NCI-H2029 (cell line): ENCODE measurements around the gene SYNDIG1.

Source experiments
- DNase-seq: peaks from one replicate; lab custom pipeline; 2025; lab: John Stamatoyannopoulos, UW

SYNDIG1 gene

DNA sequence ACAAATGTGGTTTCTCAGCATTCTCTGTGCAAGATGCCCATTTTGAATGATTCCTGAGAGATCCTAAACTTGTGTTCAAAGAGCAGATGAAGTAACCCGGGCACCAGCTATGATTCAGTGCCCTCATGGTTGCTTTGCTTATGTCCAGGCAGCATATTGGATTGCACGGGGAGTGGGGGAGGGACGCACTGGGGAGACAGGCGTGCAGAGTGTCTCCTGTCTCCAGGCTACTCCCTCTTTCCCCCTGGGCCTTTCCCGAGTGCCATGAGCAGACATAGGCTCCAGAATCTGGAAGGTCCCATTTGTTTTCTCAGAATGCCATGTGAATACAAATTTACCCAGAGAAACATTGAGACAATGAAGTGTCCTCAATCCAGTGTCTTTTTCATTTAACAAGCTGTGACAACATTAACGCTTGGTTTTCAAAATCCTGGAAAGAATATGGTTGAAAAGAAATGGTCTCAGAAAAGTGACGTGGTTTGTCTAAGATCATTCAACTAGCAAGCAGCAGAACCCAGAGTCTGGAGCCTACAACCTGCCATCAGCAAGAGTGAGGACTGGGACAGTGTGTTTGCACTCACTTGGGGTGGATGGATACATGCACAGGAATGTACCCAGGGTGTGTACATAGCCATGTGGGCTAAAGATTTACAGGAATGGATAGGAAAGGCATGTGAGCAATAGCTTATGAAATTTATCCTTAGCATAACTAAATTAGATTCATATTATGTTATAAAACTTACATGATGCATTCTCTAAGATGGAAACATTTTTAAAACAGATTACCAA, 4.2 kb downstream of the SYNDIG1 start:
- DNase-seq = no peak

DNA sequence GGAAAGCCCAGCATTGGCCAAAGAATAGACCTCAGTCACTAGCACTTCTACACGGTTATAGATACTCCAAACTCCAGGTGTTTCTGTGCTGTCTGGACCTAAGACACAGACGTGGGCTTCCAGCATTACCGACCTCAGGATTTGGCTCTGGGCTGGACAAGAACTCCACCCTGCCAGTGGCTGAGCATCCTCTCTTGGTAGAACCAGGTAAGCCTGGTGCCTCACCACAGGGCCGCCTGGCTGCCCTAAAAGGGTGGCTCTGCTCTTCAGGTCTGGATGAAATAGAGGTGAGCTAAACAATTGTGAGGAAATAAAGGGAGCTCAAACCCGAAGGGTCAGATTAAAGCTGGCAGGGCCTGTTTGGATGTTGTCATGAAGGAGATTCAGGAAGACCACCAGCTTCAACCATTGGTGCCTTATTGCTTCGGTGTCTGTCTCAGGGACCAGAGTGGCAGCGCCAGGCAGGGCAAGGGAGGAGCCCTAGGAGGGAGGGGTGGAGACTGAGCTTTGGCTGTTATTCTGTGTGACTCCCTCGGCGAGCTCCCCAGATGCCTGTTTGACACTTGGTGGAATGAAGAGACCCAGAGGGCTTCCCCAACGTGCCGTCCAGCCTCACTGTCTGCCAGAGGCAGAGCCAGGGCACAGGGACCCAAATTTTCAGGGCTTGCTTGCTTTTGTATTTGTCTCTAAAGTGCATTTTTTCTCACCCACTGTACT, 8.6 kb downstream of the SYNDIG1 start:
- no peak for DNase-seq

DNA sequence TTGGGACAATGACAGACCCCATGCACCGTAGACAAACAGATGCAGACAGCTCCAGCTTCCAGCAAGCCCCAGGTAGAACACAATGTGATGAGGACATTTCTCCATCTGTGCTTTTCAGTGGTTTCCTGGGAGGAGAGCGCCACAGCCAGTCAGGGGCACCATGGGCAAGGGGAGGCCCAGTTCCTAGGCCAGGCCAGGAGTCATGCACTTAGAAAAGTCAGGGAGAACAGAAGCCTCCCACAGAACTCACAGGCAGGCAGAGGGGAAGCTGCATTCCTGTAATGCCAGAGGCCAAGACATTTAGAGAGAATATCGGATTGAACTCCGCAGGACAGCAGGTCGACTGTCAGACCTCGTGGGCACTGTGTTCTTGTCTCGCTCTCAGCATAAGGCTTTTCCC, 9.2 kb downstream of the SYNDIG1 start:
- no peak for DNase-seq

DNA sequence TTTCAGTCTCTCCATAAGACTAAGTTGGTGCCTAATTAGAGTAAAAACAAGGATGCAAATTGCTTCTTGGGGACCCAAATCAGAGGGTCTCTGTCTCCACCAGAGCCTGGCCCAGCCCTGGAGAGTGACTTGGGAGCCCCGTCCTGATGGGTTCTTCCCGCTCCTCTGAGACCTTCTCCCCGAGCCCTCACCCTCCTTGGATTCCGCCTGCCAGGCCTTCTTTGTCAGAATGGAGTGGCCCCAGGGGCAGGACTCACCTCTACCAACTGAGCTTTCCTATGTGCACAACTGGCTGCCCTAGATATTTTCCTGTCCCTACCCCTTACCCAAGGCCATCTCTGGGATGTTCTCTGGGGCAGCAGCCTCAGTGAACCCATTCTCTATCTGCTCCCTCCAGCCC, 9.7 kb downstream of the SYNDIG1 start:
- no peak for DNase-seq

DNA sequence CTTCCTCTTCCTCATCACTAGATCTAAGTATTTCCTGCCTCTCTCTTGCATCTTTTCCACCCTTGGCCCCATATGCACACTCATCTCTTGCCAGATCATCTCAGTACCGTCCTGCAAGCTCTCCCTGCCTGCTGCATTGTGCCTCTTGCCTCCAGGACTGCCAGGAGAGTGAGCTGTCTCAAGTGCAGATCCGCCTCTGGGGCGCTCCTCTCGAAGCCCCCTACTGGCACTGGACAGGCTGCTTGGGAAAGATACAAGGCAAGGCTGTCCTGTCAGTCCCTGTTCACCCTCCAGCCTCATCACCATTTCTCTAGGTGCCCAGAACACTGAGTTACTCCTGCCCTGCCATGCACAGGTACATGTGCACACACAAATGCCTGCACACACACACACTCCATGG, 10.2 kb downstream of the SYNDIG1 start:
- no peak for DNase-seq

DNA sequence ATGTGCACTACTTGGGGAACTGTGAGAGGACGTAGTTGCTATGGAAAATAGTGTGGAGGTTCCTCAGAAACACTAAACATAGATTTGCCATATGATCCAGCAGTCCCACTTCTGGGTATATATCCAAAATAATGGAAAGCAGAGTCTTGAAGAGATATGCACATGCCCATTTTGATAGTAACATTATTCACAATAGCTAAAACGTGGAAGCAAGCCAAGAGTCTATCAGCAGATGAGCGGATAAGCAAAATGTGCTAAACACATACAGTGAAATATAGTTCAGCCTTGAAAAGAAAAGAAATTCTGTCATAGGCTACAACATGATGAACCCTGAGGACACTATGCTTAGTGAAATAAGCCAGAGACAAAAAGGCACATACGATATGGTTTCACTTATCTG, 11.1 kb downstream of the SYNDIG1 start:
- DNase-seq = no peak

DNA sequence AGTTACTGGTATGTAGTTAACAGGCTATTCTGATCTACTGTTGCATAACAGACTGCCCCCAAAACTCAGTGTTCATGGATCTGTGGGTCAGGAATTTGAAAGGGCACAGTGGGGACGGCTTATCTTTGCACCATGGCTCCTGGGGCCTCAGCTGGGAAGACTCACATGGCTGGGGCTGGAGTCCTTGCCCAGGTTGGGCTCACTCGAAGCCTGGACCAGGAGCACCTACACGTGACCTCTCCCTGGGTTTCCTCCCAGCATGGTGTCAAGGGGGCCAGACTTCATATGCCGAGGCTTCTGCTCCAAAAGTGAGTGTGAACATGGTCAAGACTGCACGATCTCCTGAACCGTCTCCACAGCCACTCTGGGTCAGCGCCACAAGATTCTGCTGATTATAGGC, 11.7 kb downstream of the SYNDIG1 start:
- DNase-seq = no peak

DNA sequence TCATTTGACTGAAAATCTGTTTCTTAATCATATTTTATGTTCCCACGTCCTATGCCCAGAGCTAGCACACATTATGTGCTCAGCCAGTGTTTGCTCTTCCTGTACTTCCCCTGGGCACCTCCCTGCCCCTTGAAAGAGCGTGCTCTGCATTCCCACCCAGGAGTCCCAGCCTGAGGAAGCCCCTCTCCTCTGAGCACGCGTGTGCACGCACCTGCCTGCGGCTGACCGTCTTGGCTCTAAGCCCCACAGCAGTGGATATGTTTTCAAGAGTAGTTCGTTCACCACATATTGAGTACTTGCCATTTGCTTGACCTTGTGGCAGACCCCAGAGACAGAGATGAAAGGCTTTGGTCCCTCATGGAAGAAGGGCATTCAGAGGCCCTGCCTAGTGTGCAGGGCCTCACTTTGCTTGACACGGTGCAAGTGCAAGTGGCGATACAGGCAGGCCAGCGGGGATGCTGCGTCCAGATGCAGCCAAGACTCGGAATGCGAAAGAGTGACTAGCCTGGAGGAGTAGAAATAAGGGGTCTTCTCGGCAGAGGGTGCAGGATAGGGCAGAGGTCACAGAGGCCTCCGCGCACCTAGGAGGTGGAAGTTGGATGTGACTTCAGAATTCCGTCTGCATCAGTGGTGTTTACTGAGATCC, 14.1 kb downstream of the SYNDIG1 start:
- DNase-seq = no peak

DNA sequence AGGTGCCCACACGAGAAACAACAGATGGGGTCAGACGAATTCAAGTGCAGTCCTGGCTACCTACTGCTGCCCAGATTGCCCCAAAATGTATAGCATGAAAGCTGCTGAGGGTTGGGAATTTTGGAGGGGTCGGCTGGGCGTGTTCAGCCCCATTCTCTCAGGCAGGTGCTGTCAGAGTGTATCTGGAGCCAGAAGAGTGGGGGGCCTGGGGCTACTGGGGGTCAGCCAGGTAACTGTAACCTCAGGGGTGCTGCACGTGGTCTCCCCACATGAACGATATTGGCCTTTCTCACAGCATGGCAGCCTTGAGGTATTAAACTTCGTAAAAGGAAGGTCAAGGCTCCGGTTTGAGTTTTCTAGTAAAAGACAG, 14.6 kb downstream of the SYNDIG1 start:
- no peak for DNase-seq

DNA sequence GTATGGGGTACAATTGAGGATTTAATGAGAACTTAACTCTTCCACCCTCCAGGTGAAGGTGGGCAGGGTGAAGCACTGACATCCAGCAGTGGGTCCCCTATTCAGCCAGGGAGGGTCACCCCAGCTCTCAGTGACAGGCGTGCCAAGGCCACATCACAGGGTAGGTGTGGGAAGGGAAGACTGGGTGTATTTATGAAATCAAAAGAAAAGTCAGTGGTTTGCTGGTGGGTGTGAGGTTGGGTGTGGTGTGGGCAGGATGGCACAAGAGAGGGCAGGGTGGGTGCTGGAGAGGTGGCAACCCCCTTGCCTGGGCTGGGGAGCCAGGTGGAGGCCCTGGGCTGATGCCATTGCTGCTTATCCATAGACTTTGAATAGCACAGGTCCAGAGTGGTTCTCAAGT, 16.6 kb downstream of the SYNDIG1 start:
- no peak for DNase-seq

DNA sequence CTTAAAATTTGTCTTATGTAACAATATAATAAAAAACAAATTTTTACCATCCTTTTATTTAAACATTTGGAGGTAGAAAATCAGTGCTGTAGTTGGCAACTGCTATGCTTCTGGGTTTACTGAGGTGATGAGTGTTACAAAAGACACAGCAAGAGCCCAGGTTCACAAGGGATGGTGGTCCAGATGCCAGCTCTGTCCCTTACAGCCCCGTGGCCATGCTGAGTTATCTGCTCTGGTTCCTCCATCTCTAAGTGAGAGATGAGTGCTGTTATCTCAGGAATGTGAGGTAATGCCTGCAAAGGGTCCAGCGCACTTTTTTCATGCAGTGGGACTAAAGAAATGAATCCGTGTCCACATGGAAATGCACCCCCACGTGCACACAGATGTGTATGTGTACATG, 17.8 kb downstream of the SYNDIG1 start:
- DNase-seq = no peak

DNA sequence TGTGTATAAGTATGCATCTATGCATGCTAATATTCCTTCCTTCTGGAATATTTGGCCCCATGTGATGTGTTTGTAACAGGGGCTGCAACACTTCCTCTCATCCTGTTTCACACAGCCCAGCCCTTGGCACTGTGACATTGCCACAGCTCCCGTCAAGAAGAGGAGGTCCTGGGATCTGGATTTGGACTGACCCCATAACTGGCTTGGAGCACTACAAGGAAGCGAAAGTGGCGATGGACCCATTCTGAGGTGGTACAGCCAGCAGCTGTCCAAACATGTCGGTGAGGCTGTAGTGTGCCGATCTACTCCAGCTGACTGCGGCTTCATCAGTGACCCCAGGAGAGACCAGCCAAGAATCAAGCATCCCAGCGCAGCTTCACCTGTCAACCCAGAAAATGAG, 18.2 kb downstream of the SYNDIG1 start:
- DNase-seq = peak; percentile 28

DNA sequence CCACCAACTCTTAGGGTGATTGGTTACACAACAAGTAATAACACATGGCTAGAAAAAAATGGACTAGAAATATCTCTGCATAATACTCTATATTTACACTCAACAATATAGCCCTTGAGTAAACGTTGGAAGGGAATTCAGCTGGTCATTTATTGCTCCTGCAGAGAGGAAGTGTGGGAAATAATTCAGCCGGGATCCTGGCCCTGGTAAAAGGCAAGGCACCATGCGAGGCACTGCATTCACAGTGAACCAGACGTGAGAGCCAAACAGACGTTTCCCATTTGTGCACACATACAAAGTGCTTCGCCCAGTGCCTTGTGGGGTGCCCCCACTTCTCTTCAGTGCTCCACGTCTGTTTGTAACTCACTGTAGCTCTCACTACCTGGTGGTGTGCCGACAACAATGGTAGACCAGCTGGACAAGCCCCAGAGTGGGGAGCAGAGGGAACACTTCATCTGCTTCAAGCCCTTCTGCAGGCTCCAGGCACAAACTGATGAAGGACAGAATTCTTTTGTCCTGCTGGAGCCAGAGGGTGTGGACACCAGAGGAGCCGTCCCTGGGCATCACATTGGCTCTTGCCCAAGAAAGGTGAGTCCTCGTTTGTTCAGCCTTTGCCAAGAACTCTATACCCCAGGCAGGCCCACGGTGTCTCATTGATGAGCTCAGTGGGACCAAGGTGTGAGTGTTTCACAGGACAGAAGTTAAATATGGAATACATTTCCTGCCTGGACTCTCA, 18.8 kb downstream of the SYNDIG1 start:
- peak; percentile 56 for DNase-seq

DNA sequence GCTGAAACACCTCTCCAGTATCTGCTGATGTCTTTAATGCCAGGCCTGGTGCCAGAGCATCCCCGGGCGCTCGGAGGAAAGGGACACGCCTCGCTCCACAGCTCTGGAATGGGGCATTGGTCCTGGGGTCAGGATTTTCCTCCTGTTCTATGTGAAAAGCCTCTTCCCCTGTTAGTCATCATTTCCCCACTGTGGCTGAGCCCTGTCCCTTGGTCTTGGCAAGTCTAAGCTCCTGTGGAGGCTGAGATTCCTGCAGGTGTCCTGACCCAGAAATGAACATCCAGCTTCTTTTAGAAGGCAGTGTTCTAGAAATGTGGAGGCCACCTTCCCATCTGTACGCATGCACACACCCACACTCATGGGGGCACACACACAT, 19.4 kb downstream of the SYNDIG1 start:
- no peak for DNase-seq

DNA sequence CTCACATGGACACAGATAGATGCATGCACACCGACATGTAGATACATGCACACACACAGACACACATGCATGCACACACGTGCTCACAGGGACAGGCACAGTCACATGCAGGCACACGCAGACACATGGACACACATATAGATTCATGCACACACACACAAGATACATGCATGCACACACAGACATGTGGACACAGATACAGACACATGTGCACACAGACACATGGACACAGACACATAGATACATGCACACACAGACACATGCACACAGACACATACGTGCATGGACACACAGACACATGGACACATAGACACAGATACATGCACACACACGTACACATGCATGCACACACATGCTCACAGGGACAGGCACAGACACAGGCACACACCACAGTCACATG, 19.8 kb downstream of the SYNDIG1 start:
- no peak for DNase-seq

DNA sequence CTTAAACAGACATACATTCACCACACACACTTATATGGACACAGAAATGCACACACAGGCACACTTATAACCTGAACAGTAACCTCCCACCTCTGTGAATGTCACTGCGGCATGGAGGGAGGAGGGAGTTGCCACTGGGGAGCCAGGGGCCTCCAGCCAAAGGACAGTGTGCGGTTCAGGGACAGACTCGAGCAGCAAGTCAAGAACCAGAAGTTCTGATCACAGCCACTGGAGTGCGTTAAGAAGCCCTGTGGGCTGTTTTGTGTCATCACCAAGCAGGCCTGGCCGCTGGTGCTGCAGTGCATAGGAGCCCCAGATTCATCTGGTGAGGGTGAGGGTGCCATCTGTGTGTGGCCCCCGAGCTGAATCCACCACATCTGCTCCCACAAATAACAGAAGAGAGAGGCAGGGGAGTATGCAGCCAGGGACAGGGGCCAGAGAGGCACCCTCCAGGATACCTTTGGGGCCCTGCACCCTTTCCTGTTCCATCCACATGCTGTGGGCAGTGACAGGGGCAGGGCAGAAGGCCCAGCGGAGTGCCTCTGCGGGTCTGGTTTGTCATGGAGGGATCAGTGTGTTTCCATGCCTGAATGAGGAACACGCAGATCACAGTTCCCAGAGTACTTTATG, 20.3 kb downstream of the SYNDIG1 start:
- DNase-seq = no peak

DNA sequence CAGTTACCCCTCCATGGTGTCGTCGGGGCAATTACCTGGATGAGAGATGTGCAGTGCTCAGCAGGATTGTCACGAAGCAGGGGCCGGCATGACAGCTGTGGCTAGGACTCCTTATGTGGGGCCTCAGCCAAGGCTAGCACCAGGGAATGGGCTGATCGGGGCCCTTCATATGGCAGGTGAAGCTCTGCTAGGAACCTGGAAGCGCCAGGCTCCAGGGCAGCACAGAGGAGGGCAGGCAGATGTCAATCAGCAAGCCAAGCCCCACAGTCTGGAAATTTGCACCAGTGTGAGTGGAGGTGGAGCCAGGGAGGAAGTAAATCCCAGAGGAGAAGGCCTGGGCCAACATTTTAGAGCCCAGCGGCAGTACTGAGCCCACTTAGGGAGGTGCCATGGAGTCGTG, 21.2 kb downstream of the SYNDIG1 start:
- DNase-seq = no peak

DNA sequence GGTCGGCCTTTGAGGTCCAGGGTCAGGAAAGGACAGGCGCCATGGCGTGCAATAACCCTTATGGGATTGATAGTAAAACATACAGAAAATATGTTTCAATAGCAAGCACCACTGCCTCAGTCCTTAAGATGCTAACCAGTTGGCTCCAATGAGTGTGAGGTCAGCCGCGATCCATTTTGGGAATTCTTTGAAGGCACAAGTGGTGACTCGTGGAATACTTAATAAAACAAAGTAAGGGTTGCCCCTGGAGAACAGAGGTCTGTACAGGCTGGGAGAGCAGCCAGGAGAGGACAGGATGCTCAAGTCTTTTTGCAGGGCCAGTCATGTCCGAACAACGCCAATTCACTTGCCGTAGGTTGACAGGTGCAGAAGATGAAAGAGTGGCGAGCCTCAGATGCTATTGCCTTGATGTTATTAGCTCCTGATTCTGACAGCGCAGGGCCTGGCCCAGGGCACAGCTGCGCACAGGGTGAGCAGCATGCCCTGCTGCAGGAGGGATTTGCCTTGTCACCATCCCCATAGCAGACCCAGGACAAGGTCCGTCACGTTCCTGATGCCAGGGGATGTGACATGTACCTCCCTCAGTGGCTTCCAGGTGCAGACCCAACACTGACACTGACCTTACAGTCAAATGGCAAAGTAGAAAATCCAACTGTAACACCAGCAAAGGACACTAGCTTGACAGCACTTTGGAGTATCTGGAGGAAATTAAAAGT, 21.8 kb downstream of the SYNDIG1 start:
- DNase-seq = no peak

DNA sequence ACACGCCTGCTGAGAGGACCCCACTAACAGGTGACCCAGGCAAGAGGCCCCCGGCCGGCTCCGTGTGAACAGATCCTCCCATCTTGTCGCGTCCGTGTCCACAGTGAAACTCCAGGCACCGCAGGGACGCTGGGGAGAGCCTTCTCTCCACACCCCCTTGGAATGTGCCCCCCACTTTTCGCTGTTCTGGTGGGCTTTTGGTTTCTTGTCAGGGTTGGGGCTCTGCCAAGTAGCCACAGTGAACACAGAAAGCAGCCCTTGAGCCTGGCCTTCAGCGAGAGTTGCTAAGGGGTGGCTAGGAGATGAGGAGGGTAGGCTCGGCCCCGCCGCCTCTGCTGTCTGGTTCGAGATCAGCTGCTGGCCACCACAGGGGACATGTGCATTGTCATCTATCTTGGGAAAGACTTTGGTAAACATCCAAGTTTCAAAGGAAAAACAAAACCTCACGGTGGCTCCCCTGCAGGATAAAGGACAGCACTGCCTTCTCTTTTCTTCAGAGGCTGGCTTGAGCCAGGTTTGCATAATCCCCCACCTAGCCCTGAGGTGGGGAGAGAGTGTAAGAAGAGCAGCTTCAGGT, 22.7 kb downstream of the SYNDIG1 start:
- DNase-seq = no peak

DNA sequence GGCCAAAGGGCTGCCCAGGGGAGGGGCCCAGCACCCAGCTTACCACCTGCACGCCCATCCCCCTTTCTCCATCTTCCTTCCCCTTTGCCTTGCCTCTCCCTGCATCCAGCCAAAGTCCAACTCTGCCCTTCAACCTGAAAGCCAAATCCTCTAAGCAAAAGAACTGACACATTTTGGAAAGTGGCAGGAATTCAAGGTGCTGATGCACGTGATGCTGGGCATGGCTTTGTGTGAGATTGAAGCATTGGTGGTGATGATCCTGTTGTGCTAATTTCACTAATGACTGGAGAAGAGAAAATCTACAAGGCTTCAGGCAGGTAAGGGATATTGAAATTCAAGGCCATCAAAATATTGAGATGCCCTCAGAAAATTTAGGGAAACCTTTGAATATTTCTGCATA, 23.3 kb downstream of the SYNDIG1 start:
- no peak for DNase-seq

DNA sequence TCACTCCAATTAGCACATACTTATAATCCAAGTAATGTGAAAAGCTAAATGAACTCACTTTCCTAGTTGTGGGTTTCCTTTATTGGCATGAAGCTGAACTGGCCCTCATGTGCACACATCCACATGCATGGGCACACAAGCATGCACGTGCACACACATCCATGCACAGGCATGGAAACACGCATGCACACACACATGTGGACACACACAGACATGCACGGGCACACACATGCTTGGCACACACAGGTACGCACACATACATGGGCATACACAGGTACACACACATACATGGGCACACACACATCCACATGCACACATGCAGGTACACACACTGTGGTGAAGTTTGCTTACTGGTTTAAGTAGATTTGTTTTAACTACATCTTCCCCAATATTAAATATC, 23.8 kb downstream of the SYNDIG1 start:
- no peak for DNase-seq
